NCI-H345 treated with DMSO at 0.1 percent for 48 hours (cell line): ENCODE measurements around the gene DOCK8.

Experiments used
- DNase-seq: peaks from one replicate; lab custom pipeline; 2025; ENCODE audit not compliant: unreplicated experiment; lab: John Stamatoyannopoulos, UW

Gene DOCK8

GRCh38 chr9:357560-357959, 142.9 kb downstream of the DOCK8 start:
- no peak for DNase-seq

- no peak for DNase-seq
Measured at GRCh38 chr9:362561-363273, 148.1 kb downstream of the DOCK8 start.

- no peak for DNase-seq
Measured at GRCh38 chr9:363274-363612, 148.6 kb downstream of the DOCK8 start.

GRCh38 chr9:365436-365835, 150.8 kb downstream of the DOCK8 start:
- DNase-seq = no peak

GRCh38 chr9:366620-367019, 152.0 kb downstream of the DOCK8 start:
- no peak for DNase-seq

- no peak for DNase-seq
Measured at GRCh38 chr9:370086-370485, 155.4 kb downstream of the DOCK8 start.

- no peak for DNase-seq
Measured at GRCh38 chr9:371349-371748, 156.7 kb downstream of the DOCK8 start.

GRCh38 chr9:372128-372527, 157.5 kb downstream of the DOCK8 start:
- no peak for DNase-seq

GRCh38 chr9:373759-374206, 159.1 kb downstream of the DOCK8 start:
- DNase-seq = no peak

GRCh38 chr9:374736-375135, 160.1 kb downstream of the DOCK8 start:
- no peak for DNase-seq

GRCh38 chr9:376115-376514, 161.4 kb downstream of the DOCK8 start:
- no peak for DNase-seq

GRCh38 chr9:378263-378662, 163.6 kb downstream of the DOCK8 start:
- DNase-seq = no peak

- no peak for DNase-seq
Measured at GRCh38 chr9:382383-382782, 167.7 kb downstream of the DOCK8 start.

GRCh38 chr9:385818-386398, 171.2 kb downstream of the DOCK8 start:
- peak; percentile 36 for DNase-seq

GRCh38 chr9:389159-389558, 174.5 kb downstream of the DOCK8 start:
- DNase-seq = no peak

GRCh38 chr9:389758-390157, 175.1 kb downstream of the DOCK8 start:
- DNase-seq = no peak

GRCh38 chr9:392077-392804, 177.6 kb downstream of the DOCK8 start:
- no peak for DNase-seq

- DNase-seq = no peak
Measured at GRCh38 chr9:394347-395052, 179.8 kb downstream of the DOCK8 start.

- no peak for DNase-seq
Measured at GRCh38 chr9:396396-396795, 181.7 kb downstream of the DOCK8 start.

GRCh38 chr9:398085-398484, 183.4 kb downstream of the DOCK8 start:
- DNase-seq = no peak

GRCh38 chr9:401223-401622, 186.6 kb downstream of the DOCK8 start:
- DNase-seq = no peak

- DNase-seq = no peak
Measured at GRCh38 chr9:404234-404633, 189.6 kb downstream of the DOCK8 start.
